Keratinocyte (primary cell): ENCODE data around the gene EML1. TPM values are rescaled to one million over a fixed set of nuclear protein-coding genes. Genes with fewer than 3 reads are reported as not detected.

Source experiments
- DNase-seq: peaks from one replicate; pipeline ENCODE4 v3.0.0-alpha.2; 2011; ENCODE audit warnings: low read depth, missing footprints, low spot score
- FAIRE-seq: peaks from 2 replicates; lab custom pipeline; 2011; peaks lifted over from hg19 to GRCh38; lab: Jason Lieb, UNC
- H2AFZ ChIP-seq: 2 replicates; pipeline ENCODE4 v1.6.0; 2012; ENCODE audit warnings: low read length, control low read depth, inconsistent platforms; ENCODE audit not compliant: control insufficient read depth
- H3K27ac ChIP-seq: 2 replicates; pipeline ENCODE4 v1.5.1; 2011; ENCODE audit warnings: low read length; ENCODE audit not compliant: control insufficient read depth, insufficient read depth
- H3K27me3 ChIP-seq: 3 replicates; pipeline ENCODE4 v1.6.0; 2011; ENCODE audit warnings: low read length; ENCODE audit not compliant: control insufficient read depth, insufficient read depth; ENCODE audit errors: extremely low read depth
- H3K36me3 ChIP-seq, 2 experiments: 2 replicates in 1 of 2; 3 replicates in 1 of 2; pipeline ENCODE4 v1.5.1; 2011; ENCODE audit warnings: low read length in 2 of 2, mild to moderate bottlenecking in 1 of 2; ENCODE audit not compliant: control insufficient read depth in 2 of 2, insufficient read depth in 2 of 2; ENCODE audit errors: extremely low read depth in 1 of 2
- H3K4me1 ChIP-seq: 3 replicates; pipeline ENCODE4 v1.5.1; 2011; ENCODE audit warnings: low read length; ENCODE audit not compliant: control insufficient read depth, insufficient read depth; ENCODE audit errors: extremely low read depth
- H3K4me2 ChIP-seq: 3 replicates; pipeline ENCODE4 v1.6.0; 2011; ENCODE audit warnings: low read depth, low read length; ENCODE audit not compliant: control insufficient read depth, insufficient read depth; ENCODE audit errors: extremely low read depth
- H3K4me3 ChIP-seq, 3 experiments: fragments of 200-600 bp in 1 of 3; sonication (generic) in 1 of 3; 2 replicates in 2 of 3; 3 replicates in 1 of 3; pipeline ENCODE4 v1.5.1; 2011 to 2016; ENCODE audit warnings: low read length in 3 of 3, mild to moderate bottlenecking in 3 of 3, control low read depth in 2 of 3, inconsistent platforms in 1 of 3, low read depth in 1 of 3, mixed read lengths in 1 of 3, mixed run types in 1 of 3, moderate library complexity in 1 of 3; ENCODE audit not compliant: control insufficient read depth in 2 of 3, insufficient read depth in 2 of 3; ENCODE audit errors: extremely low read depth in 1 of 3
- H3K79me2 ChIP-seq: 2 replicates; pipeline ENCODE4 v1.6.0; 2012; ENCODE audit warnings: low read length; ENCODE audit not compliant: control insufficient read depth, insufficient read depth
- H3K9ac ChIP-seq: 3 replicates; pipeline ENCODE4 v1.6.0; 2011; ENCODE audit warnings: low read length; ENCODE audit not compliant: control insufficient read depth, insufficient read depth; ENCODE audit errors: extremely low read depth
- H3K9me1 ChIP-seq: 3 replicates; pipeline ENCODE4 v1.6.0; 2011; ENCODE audit warnings: low read length; ENCODE audit not compliant: control insufficient read depth, insufficient read depth; ENCODE audit errors: extremely low read depth
- H3K9me3 ChIP-seq: 2 replicates; pipeline ENCODE4 v1.5.1; 2012; ENCODE audit warnings: low read depth, low read length; ENCODE audit not compliant: control insufficient read depth
- H4K20me1 ChIP-seq: 3 replicates; pipeline ENCODE4 v1.6.0; 2011; ENCODE audit warnings: low read length; ENCODE audit not compliant: control insufficient read depth, insufficient read depth; ENCODE audit errors: extremely low read depth
- CTCF ChIP-seq, 3 experiments: IDR thresholded peaks in 1 of 3; conservative IDR thresholded peaks in 1 of 3; optimal IDR thresholded peaks in 1 of 3; 2 replicates in 2 of 3; 3 replicates in 1 of 3; pipeline versions ENCODE3 to v1.5.1; 2011; ENCODE audit warnings: low read length in 3 of 3, mild to moderate bottlenecking in 3 of 3, moderate library complexity in 2 of 3, control low read depth in 1 of 3, inconsistent platforms in 1 of 3; ENCODE audit not compliant: insufficient read depth in 2 of 3; ENCODE audit errors: extremely low read depth in 1 of 3
- EZH2 ChIP-seq: IDR thresholded peaks from one replicate; pipeline ENCODE4 v1.6.1; 2012; ENCODE audit warnings: inconsistent platforms, mild to moderate bottlenecking, low read length, moderate library complexity
- dilution Hi-C: fragments of 300-500 bp; cut with MboI; formaldehyde crosslinking; loops from one replicate; pipeline ENCODE4 v1.7.0; 2020; ENCODE audit warnings: low sequenced_read_pairs; ENCODE audit not compliant: extremely low pct_ligation_motif_present
- polyA plus RNA-seq, 5 experiments: library from polyadenylated mRNA; depleted of rRNA in 3 of 5; stranded (reverse) in 3 of 5; stranded (forward) in 1 of 5; unstranded in 1 of 5; fragments of >200 nt; gene quantifications; 1 replicate in 1 of 5; 2 replicates in 3 of 5; 3 replicates in 1 of 5; pipeline versions ENCODE4 v1.2.1 to v1.2.3, GENCODE V29; 2011 to 2012; ENCODE audit warnings: missing spikeins in 2 of 5, low read depth in 1 of 5, low replicate concordance in 1 of 5

Gene EML1
- polyA plus RNA-seq, 1 donor (not counting 4 experiments of a cell fraction or from before 2014, with no cell fraction given), result 0.84 TPM

- no peak for TF ChIP-seq EZH2
- TF ChIP-seq CTCF (optimal IDR thresholded peaks at IDR 0.05 in 1 of 3, IDR thresholded peaks at IDR 0.05 in 1 of 3, conservative IDR thresholded peaks at IDR 0.05 in 1 of 3; ENCODE audit: extremely low read depth in 1 of 3, insufficient read depth in 2 of 3, low read length in 3 of 3), result no peak
These were observed 59.4 kb downstream of the EML1 start for GRCh38 chr14:99852578-99852977.

GRCh38 chr14:99853206-99853605 is 60.0 kb downstream of the EML1 start:
- H3K9ac ChIP-seq, result no peak overlapping the region
- no peaks in the 10 kb centered on the region for H4K20me1 ChIP-seq
- H3K27ac ChIP-seq, result no peak overlapping the region
- no peak for TF ChIP-seq CTCF (optimal IDR thresholded peaks at IDR 0.05 in 1 of 3, IDR thresholded peaks at IDR 0.05 in 1 of 3, conservative IDR thresholded peaks at IDR 0.05 in 1 of 3; ENCODE audit: extremely low read depth in 1 of 3, insufficient read depth in 2 of 3, low read length in 3 of 3)
- TF ChIP-seq EZH2, result no peak
- no peak overlapping the region for H3K4me2 ChIP-seq
- H2AFZ ChIP-seq, result no peak overlapping the region
- peaks cover 12% of the 10 kb centered on the region for H3K27me3 ChIP-seq
- H3K4me1 ChIP-seq, result no peaks in the 10 kb centered on the region
- DNase-seq (no peak), FAIRE-seq (no peak)
- no peak overlapping the region for H3K4me3 ChIP-seq
- dilution Hi-C loops, result loop anchor here (25.0 kb wide), 1 partner anchor 141 kb away; no protein-coding TSS in a partner anchor
- H3K9me1 ChIP-seq, result no peaks in the 10 kb centered on the region
- no peaks in the 10 kb centered on the region for H3K36me3 ChIP-seq
- no peaks in the 10 kb centered on the region for H3K9me3 ChIP-seq
- H3K79me2 ChIP-seq, result no peaks in the 10 kb centered on the region

More at GRCh38 chr14:99852578-99852977, 59.4 kb downstream of the EML1 start:
- Histone ChIP-seq H3K4me1 (no peaks in the 10 kb centered on the region), H3K9me1 (no peaks in the 10 kb centered on the region), H3K36me3 (no peaks in the 10 kb centered on the region), H3K27ac (no peak overlapping the region), H3K79me2 (no peaks in the 10 kb centered on the region), H3K9me3 (no peaks in the 10 kb centered on the region), H3K4me3 (no peak overlapping the region), H3K9ac (no peak overlapping the region), H3K4me2 (no peak overlapping the region), H3K27me3 (peaks cover 12% of the 10 kb centered on the region), H2AFZ (no peak overlapping the region), H4K20me1 (no peaks in the 10 kb centered on the region)
- FAIRE-seq (no peak), DNase-seq (no peak)
- dilution Hi-C loops, result loop anchor here (25.0 kb wide), 1 partner anchor 140 kb away; no protein-coding TSS in a partner anchor
